HEK293T (cell line): ENCODE measurements around the gene SLTM.

Experiments
- CTCF ChIA-PET: fragments of 350-600 bp; formaldehyde crosslinking; extraction: SDS; loops from one replicate; lab custom pipeline; 2021; ENCODE audit warnings: antibody characterized with exemption, inconsistent platforms; lab: Yijun Ruan, JAX
- POLR2A ChIA-PET: fragments of 350-600 bp; formaldehyde crosslinking; extraction: SDS; loops from one replicate; lab custom pipeline; 2020; ENCODE audit warnings: antibody characterized with exemption, inconsistent platforms; lab: Yijun Ruan, JAX
- DNase-seq: peaks from one replicate; pipeline ENCODE4 v3.0.0; 2012; ENCODE audit warnings: mixed read lengths; ENCODE audit errors: extremely low spot score
- ARNT ChIP-seq: fragments of 450-650 bp; IDR thresholded peaks from 2 replicates; pipeline ENCODE4 v1.6.1; 2017; ENCODE audit warnings: mild to moderate bottlenecking
- BHLHE40 ChIP-seq: fragments of 450-650 bp; IDR thresholded peaks from 2 replicates; pipeline ENCODE4 v1.6.1; 2016; ENCODE audit warnings: mild to moderate bottlenecking, moderate library complexity, borderline replicate concordance
- CTBP1 ChIP-seq: fragments of 450-650 bp; IDR thresholded peaks from 2 replicates; pipeline ENCODE4 v1.6.1; 2016; ENCODE audit warnings: borderline replicate concordance
- ELF4 ChIP-seq: fragments of 450-650 bp; IDR thresholded peaks from 2 replicates; pipeline ENCODE4 v1.6.1; 2017; ENCODE audit warnings: antibody characterized with exemption
- FOXA1 ChIP-seq: fragments of 450-650 bp; IDR thresholded peaks from 2 replicates; pipeline ENCODE4 v1.6.1; 2016; ENCODE audit warnings: mild to moderate bottlenecking
- FOXK2 ChIP-seq: fragments of 450-650 bp; IDR thresholded peaks from 2 replicates; pipeline ENCODE4 v1.6.1; 2016; ENCODE audit warnings: mild to moderate bottlenecking
- FOXM1 ChIP-seq: fragments of 450-650 bp; IDR thresholded peaks from 2 replicates; pipeline ENCODE4 v1.6.1; 2017; ENCODE audit warnings: mild to moderate bottlenecking, borderline replicate concordance
- HDGF ChIP-seq: fragments of 450-650 bp; IDR thresholded peaks from 2 replicates; pipeline ENCODE4 v1.6.1; 2017; ENCODE audit warnings: antibody characterized with exemption, borderline replicate concordance
- L3MBTL2 ChIP-seq: fragments of 450-650 bp; conservative IDR thresholded peaks from 2 replicates; pipeline ENCODE4 v1.6.1; 2016; ENCODE audit warnings: mild to moderate bottlenecking
- LEF1 ChIP-seq: fragments of 450-650 bp; IDR thresholded peaks from 2 replicates; pipeline ENCODE4 v1.6.1; 2017; ENCODE audit warnings: mild to moderate bottlenecking, borderline replicate concordance
- NFRKB ChIP-seq: fragments of 450-650 bp; IDR thresholded peaks from 2 replicates; pipeline ENCODE4 v1.6.1; 2016; ENCODE audit warnings: mild to moderate bottlenecking, moderate library complexity
- SP1 ChIP-seq: fragments of 450-650 bp; IDR thresholded peaks from 2 replicates; pipeline ENCODE4 v1.6.1; 2017
- SUZ12 ChIP-seq: fragments of 450-650 bp; IDR thresholded peaks from 2 replicates; pipeline ENCODE4 v1.6.1; 2016; ENCODE audit warnings: mild to moderate bottlenecking
- TARDBP ChIP-seq: fragments of 450-650 bp; IDR thresholded peaks from 2 replicates; pipeline ENCODE4 v1.6.1; 2016
- ZNF384 ChIP-seq: fragments of 450-650 bp; IDR thresholded peaks from 2 replicates; pipeline ENCODE4 v1.6.1; 2016
- TF ChIP-seq, protein P1 (sequence below): fragments of 450-650 bp; IDR thresholded peaks from 2 replicates; pipeline ENCODE4 v1.6.1; 2016

The SLTM gene

DNA sequence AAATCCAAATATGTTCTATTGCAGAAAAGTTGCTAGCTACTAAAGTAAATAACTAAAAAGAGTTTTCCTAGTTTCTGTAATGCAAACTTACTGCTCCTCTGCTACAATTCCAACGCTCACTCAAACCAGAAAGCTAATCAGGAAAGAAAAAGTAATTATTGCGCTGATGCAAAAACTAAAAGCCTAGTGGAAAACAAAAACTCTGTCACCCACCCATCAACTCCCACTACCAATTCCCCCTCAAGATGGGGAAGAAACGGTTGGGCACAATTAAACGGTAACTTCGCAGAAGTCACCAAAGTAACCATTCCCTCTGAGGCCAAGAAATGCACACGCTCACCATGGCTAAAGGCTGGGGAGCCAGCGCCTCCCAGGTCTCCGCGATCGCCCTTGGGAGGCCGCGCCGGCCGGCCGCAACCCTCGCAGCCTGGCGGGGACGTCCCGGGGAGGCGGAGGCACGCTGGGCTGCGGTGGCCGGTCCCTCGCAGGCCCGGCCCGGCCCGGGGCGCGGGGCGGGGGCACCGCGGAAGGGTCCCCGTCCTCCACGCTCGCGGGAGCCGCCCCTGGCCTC is 684 bp downstream of the SLTM start:
- TF ChIP-seq SP1: no peak
- TF ChIP-seq L3MBTL2: no peak
- TF ChIP-seq SUZ12: no peak
- TF ChIP-seq ELF4: no peak
- no peak for TF ChIP-seq FOXM1
- TF ChIP-seq FOXA1: no peak
- POLR2A ChIA-PET: no interaction called here

DNA sequence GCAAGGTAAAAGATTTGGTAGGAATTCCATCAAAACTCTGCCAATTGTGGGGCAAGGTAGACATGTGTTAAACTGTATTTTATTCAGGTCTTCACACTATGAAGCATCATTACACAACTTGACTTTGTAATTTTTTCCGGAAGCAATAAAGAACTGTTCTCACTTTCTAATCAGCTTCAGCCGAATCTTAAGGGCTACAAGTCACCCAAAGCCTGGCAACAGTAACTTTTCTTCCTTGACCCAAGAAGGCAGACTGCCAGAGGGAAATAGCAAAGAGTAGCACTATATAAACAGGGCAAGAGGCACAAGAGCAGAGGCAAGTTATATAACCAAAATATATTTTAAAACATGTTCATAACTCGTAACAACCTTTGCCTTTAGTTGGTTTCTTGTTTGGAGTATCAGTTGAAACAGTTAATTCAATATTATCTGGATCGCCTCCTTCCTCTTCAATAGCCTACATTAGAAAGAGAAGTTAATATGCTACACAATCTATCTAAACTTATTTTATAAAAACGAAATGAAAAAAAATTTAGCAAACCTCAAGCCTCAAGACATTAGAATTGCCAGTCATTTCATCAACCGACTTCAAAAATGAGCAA is 1.4 kb downstream of the SLTM start:
- CTCF ChIA-PET: no interaction called here
- DNase-seq: no peak
- TF ChIP-seq SUZ12: no peak
- no peak for TF ChIP-seq ARNT
- no peak for TF ChIP-seq FOXM1
- TF ChIP-seq FOXK2: no peak
- TF ChIP-seq HDGF: no peak
- TF ChIP-seq TARDBP: no peak
- TF ChIP-seq FOXA1: no peak
- POLR2A ChIA-PET: interaction anchor here (0.9 kb wide), 1 partner anchor 161 kb away, joined by 3 read pairs; the partner anchor contains the start of gene MINDY2

More for the DNA sequence above, 684 bp downstream of the SLTM start:
- CTCF ChIA-PET: no interaction called here
- DNase-seq: peak; percentile 18

DNA sequence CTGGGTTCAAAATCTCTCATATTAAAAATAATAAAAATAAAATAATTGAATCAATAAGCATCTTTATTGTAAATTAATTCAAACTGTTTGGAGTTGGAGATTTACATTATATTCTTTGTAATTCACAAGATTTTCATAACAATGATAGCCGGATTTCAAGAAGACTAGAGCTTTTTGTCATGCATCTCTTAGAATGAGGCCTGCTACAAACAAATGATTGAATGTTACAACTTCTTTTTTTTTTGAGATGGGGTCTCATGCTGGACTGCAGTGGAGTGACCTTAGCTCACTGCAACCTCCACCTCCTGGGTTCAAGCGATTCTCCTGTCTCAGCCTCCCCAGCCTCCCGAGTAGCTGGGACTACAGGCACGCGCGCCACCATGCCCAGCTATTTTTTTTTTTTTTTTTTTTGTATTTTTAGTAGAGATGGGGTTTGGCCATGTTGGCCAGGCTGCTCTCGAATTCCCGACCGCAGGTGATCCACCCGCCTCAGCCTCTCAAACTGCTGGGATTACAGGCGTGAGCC is 3.5 kb downstream of the SLTM start:
- POLR2A ChIA-PET: no interaction called here
- TF ChIP-seq SUZ12: no peak
- no peak for TF ChIP-seq FOXA1
- no peak for TF ChIP-seq FOXM1
- no peak for TF ChIP-seq BHLHE40
- TF ChIP-seq SP1: no peak
- TF ChIP-seq L3MBTL2: no peak
- no peak for DNase-seq
- CTCF ChIA-PET: no interaction called here

DNA sequence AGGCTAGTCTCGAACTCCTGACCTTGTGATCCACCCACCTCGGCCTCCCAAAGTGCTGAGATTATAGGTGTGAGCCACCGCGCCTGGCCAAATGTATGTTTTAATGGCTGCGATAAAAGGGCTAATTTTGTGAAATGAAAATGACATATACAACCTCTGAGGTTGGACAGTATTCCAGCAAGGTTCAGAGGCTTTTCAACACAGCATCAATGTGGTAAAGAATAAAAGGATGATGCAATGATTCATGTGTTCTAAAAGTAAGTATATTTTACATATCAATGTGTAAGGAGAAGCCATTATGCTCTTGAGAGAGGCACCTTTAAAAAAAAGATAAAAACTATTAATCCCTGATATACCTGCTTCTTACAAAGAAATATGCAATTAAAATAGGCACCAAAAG is 6.7 kb downstream of the SLTM start:
- TF ChIP-seq BHLHE40: no peak
- TF ChIP-seq, protein P1, sequence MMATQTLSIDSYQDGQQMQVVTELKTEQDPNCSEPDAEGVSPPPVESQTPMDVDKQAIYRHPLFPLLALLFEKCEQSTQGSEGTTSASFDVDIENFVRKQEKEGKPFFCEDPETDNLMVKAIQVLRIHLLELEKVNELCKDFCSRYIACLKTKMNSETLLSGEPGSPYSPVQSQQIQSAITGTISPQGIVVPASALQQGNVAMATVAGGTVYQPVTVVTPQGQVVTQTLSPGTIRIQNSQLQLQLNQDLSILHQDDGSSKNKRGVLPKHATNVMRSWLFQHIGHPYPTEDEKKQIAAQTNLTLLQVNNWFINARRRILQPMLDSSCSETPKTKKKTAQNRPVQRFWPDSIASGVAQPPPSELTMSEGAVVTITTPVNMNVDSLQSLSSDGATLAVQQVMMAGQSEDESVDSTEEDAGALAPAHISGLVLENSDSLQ: no peak
- ChIA-PET POLR2A (no interaction called here), CTCF (no interaction called here)
- DNase-seq: no peak

DNA sequence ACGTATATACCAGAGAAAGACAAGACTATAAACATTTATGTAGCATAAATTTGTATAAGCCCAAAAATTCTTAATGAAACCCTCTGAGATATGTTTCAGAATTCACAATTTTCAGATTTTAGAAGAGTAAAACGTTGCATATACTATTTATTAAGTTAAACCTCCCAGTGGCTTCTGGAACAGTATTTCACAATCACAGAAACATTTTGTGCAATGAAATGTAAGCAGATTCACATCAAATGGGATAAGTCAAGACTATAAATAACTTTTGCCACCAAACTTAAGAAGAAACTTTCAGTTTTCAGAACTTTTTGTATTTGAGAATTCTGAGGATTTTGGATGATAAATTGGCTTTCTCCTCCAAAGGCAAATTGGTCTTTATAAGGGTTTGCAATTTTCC is 9.2 kb downstream of the SLTM start:
- no peak for DNase-seq
- POLR2A ChIA-PET: no interaction called here
- CTCF ChIA-PET: no interaction called here
- TF ChIP-seq ARNT (no peak), SUZ12 (no peak), BHLHE40 (no peak), ZNF384 (no peak), LEF1 (no peak), ELF4 (no peak), CTBP1 (no peak)
- TF ChIP-seq, protein P1: no peak

DNA sequence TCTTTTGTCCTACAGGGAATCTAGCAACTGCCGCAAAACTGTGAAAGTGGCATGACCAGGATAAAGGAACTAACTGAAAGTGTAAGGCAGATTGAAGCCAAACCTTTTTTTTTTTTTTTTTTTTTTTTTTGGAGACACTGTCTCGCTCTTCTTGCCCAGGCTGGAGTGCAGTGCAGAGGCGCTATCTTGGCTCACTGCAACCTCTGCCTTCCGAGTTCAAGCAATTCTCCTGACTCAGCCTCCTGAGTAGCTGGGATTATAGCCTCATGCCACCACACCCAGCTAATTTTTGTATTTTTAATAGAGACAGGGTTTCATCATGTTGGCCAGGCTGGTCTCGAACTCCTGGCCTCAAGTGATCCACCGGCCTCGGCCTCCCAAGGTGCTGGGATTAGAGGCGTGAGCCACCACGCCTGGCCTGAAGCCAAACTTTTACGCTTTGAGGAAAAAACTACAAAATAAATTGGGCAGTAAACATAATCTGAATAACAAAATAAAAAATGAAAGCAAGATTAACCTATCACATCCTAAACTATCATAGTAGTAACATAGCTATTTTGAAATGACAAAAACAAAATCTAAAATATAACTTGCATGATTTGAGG is 9.7 kb downstream of the SLTM start:
- no peak for TF ChIP-seq SP1
- no peak for TF ChIP-seq L3MBTL2
- CTCF ChIA-PET: no interaction called here
- no peak for DNase-seq
- POLR2A ChIA-PET: no interaction called here

DNA sequence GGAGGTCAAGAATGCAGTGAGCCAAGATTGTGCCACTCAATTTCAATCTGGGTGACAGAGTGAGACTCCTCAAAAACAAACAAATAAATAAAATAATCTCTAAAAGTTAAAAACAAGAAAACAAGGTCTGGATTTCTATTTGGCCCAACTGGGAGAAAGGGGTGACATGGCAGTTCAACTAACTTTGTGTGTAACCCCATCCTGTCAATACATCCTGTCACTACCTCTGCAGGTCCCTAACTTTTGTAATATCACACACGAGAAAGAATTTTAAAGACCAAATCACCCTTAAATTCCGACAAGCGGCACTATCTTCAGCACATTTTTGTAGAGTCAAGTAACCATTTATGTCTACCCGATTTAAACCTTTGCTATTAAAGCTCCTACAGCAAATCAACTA is 10.2 kb downstream of the SLTM start:
- ChIA-PET CTCF (no interaction called here), POLR2A (no interaction called here)
- DNase-seq: no peak
- TF ChIP-seq FOXA1 (no peak), TARDBP (no peak), L3MBTL2 (no peak), FOXM1 (no peak), HDGF (no peak), ELF4 (no peak), SP1 (no peak), NFRKB (no peak), CTBP1 (no peak), BHLHE40 (no peak), ARNT (no peak), ZNF384 (no peak)
- TF ChIP-seq, protein P1: no peak
